GM18909 (cell line): ENCODE results near the gene MCM8.

Experiments used
- ATAC-seq: cut with Tn5 transposase; IDR thresholded peaks from one replicate; pipeline ENCODE4 v1.9.1; 2021; ENCODE audit warnings: mild to moderate bottlenecking; ENCODE audit not compliant: unreplicated experiment, poor library complexity

Gene MCM8

DNA sequence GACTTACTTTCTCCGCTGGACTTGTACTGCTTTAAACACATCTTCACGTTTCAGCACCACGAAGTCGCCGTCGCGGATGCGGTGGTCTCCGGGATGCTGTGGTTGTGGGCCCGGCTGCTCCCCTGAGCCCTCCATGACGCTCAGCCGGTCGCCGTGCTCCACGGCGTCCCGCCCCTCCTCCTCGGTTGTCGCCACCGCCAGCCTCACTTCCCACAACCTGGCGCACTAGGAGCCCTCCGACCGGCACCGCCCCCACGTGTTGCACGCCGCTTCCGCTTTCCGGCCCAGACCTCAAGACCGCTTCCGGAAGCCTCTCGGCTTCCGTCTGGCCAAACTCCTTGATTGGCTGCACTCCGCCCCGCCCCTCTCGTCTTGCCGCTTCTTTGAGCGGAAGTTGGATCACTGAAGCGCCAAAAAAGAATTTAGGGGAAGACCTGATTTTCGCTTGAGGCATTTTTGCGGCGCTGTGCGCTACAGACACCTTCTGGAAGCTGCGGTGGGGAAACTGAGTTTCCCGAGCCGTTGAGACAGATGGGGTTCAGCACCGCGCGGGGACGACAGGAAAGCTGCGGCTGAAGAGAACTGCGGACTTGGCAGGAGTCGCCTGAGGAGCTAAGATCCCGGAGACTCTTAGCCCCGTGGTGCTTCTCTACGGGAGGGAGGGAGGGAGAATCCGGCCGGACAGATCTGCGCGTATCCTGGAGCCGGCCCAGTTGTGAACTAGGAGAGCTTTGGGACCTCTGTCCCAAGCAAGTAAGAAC, at the start of gene MCM8, which contains the start of gene TRMT6:
Gene MCM8, plus strand, starts transcription at position 382 of the 761 bp plus-strand sequence. CDS start 1,364 bp downstream, outside the sequence.
Gene TRMT6, minus strand, starts transcription at position 263 of the 761 bp plus-strand sequence. Its CDS starts 128 bp downstream, at position 135.
- ATAC-seq: peak; percentile 98

GRCh38 chr20:5900908-5901307, 49.5 kb upstream of the MCM8 start:
- no peak for ATAC-seq

- ATAC-seq: no peak
Observed at GRCh38 chr20:5908981-5909380, 41.5 kb upstream of the MCM8 start.

DNA sequence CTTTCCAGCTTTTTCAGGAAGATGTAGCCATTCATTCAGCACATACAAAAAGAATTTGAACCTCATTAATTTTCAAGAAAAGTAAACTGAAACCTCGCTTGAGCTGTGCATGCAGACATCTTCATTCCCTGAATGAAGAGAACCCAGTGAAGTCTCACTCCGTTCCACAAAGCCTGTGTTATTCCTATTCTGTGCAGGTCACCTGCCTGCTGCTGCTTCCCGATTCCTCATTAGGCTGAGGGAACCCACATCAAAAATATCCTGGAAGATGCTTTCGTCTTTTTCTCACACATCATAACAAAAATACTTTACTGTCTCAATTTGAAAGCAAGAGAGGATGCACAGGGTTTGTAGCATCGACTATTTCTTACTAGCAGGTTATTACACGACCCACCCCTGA, 40.3 kb upstream of the MCM8 start:
- ATAC-seq: no peak

DNA sequence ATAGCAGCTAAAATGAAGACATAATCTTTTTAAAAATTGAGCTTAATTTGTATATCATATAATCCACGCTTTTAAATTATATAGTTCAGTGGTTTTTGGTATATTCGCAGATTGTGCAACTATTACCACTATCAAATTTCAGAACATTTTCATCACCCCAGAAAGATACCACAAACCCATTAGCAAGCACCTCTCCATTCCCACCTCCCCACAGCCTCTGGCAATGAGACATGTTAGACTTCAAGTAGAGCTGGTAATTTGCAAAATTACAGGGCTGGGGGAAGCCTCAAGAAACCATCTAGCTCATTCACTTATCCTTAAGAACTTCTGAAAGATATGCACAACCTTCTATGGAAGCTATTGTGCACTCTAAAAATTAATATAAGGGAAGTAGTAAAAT, 37.3 kb upstream of the MCM8 start:
- ATAC-seq: no peak

DNA sequence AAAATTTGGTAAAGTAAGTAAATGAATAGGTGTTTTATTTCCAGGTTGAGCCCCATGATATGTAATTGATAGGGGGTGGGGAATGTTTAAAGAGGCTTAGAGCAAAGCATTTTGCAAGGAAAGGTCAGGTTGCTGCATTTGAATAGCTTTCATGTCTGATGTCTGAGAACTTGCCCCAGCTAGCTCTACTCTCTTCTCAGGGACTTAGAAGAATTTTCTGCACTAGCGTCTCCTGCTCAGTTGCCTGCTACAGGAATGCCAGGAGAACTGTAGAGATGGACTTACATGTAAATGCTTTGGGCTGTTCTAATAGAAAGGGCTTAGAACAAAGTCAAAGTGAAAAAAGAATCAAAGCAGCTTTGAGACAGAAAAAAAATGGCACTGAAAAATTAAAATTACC, 35.6 kb upstream of the MCM8 start:
- ATAC-seq: no peak

DNA sequence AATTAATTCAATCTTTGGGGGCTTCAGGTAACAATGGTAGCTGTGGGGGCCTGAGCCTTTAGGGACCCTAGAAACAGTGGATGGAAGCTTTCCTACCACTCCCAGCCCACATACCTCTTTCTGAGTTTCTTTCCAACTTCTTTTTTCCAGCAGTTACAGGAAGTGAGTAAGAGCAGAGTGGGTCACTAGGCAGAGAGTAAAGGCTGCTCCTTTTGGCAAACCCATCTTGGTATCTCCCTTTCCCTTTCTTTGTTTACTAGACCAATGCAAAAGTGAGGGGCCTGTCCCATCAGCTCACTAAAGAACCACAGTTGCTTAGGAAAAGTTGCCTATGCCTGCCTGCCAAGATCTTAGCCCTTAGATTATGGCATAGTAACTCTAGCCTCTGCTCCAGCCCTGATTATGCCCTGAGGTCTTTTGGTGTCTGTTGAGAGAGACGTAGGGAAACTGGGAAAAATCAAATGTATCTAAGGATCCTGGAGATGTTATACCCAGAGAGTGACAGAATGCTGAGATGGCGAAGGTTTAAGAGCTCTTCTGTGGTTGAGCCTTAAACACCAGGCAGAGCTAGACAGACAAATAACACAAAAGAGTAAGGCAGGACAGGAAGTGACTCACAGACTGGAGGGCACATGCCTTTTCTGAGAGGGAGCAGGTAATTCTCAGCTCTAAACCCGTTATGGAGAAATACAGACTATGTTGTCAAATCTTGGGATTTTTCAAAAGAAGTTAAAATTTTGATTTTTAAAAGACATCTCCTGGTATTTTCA, 31.4 kb upstream of the MCM8 start:
- no peak for ATAC-seq

DNA sequence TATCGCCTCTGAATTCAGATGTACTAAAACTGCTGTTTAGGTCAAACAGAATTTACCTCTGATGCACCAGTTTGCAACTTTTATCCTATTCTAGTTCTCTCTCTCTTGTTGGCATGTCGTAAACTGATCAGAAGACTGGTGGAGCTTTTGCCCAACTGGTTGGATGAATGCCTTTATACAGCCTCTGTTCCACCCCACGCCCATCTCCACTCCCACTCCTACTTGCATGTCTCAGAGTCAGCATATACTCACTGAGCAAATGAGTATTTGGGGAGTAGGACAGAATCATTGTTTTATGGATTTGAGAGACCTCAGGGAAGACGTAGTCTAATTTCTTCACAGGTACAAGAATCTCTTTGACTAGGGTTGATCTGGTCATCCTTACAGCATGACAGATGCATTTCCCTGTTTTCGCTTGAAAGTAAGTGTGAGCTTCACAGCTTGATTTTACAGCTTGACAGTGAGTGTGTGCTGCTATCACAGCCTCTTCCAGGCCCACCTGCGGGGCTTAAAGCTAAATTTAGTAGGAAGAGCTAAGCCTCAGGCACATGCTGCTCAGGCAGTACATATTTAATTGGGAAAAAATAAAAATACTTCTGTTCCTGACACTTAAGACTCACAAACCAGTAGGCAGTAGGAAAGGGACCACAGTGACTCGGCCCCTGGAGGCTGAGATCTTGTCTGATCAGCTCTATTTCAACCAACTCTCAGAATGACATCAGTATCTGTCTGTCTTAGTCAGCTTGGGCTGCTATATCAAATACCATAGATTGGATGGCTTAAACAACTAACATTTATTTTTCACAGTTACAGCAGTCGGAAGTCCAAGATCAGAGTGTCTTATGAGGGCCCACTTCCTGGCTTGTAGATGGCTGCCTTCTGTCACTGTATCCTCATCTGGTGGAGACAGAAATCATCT, 30.6 kb upstream of the MCM8 start:
- no peak for ATAC-seq

DNA sequence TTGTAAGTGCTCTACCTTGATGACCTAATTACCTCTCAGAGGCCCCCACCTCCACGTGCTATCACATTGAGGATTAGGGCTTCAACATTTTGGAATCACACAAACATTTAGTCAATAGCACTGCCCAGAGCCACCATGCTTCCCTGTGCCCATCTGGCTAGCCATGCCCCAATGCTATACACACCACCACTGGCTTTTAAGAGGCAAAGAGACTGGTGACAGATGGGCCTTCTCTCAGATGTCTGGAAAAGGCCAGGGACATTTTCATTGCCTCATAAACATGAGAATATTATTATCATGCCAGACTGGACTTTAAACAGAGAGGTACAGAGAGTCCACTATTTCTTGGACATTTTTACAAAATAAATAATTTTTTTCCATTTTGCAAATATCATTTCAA, 29.9 kb upstream of the MCM8 start:
- no peak for ATAC-seq

- no peak for ATAC-seq
Observed at GRCh38 chr20:5923493-5923892, 27.0 kb upstream of the MCM8 start.

DNA sequence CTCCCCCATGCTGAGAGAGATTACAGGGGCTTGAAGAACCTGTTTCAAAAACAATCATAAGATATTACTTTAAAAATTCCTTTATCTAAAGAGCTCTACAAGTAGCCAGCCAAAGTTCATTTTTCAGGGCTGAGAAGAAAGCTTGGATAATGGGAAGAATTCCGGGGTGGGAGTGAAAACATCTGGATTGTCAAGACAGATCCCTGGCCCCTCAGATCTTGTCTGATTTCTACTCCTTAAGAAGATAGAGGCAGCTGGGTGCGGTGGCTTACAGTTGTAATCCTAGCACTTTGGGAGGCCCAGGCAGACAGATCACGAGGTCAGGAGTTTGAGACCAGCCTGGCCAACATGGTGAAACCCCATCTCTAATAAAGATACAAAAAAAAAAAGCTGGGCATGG, 24.9 kb upstream of the MCM8 start:
- no peak for ATAC-seq

- ATAC-seq: no peak
Observed at GRCh38 chr20:5927749-5928462, 22.5 kb upstream of the MCM8 start.

DNA sequence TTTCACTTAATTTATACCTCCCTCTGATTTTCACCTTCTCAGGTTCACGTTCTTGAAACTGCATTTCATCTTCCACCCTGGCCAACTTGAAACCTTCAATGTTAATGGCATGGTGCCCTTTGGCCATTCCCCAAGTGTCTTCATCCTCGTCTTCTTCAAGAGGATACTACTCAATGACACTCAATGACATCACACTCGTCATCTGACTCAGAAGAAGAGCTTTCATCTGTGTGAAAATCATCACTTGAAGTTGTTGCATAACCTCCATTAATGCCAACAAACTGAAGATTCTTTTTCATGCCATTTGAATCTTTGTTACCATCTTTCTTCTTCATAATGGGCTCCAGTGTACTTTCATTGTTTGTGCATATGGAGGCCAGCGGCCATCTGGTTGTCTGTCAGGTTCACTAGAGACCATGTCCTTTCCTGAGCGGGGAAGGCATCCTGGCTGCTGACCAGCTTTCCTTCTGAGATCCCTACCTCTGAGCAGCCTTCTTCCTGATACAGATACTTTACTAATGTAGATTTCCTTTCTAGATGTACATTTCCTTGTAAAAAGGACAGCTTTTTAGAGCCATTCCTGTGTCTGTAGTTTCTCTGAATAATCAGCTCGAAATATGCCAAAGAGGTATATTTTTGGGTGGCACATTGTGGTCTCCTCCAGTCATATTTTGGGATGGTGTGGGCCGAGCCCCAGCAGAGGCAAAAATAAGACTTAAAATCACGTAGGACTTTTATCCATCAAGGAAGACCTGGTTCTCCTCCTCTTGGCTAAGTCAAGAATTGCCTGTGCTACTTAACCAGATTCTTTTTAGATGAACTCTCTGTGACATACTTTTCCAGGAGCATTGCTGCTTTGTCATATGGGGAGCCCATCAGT, 21.4 kb upstream of the MCM8 start:
- ATAC-seq: no peak

GRCh38 chr20:5931411-5931810, 19.0 kb upstream of the MCM8 start:
- no peak for ATAC-seq

GRCh38 chr20:5932796-5933195, 17.7 kb upstream of the MCM8 start:
- ATAC-seq: no peak

DNA sequence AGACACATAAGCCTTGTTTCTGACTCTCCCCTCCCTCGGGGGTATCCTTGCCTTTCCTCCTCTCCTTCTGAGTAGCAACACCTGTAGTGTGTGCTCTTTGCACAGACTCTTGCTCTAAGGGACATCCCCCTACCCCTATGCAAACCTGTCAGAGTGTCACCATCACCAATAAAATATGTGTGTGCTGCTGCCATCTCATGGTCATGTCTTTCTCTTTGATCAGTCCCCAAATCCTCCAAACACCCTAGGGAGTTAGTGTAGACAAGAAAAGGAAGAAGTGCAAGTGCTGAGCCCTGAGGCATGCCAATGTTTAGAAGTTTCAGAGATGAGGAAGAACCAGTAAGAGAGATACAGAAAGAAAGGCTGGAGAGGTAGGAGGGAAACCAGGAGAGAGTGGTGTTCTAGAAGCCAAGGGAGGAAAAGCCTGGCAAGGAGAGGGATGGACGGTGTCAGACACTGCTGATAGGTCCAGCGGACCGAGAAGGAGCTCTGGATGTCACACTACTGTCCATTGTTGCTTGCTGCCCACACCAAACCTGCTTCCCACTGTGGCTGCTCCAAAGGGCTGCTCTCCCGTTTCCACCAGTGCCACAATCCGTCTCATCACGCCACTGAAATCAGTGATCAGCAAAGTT, 16.5 kb upstream of the MCM8 start:
- peak; percentile 52 for ATAC-seq

GRCh38 chr20:5935384-5935783, 15.1 kb upstream of the MCM8 start:
- no peak for ATAC-seq

DNA sequence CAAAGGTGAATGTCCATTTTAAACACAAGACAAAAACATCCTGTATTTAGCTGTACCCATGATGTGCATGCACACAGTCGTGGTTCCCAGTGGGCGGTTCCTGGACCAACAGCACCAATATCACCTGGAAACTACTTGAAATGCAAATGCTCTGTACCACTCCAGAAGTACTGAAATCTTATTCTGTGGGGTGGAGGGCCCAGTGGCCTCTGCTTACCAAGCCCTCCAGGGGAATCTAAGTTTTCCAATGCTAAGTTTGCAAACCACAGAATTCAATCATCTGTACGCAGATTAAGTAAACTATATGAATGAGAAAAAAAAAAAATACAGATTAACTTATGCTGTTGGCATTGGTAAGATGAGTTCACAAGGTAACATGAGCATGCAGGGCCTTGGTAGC, 14.2 kb upstream of the MCM8 start:
- ATAC-seq: no peak
